GM12878 (cell line): ENCODE measurements around the gene CFAP161.

Experiments
- MYC ChIP-seq: IDR thresholded peaks from 2 replicates; pipeline ENCODE4 v1.6.1; 2011; ENCODE audit warnings: mild to moderate bottlenecking, low read length, moderate library complexity, inconsistent platforms; ENCODE audit not compliant: insufficient read depth, insufficient replicate concordance, insufficient read length, severe bottlenecking
- RCOR1 ChIP-seq: conservative IDR thresholded peaks from 2 replicates; pipeline ENCODE4 v1.6.1; 2012; ENCODE audit warnings: low read depth, low read length, improper control_type of control experiment
- ZNF274 ChIP-seq: IDR thresholded peaks from one replicate; pipeline ENCODE4 v1.8.0; 2011; ENCODE audit not compliant: insufficient read length, insufficient read depth
- TF ChIP-seq, protein P1 (sequence below), 3 experiments: IDR thresholded peaks in 2 of 3; conservative IDR thresholded peaks in 1 of 3; 2 replicates each; pipeline ENCODE4 v1.5.1; 2011; ENCODE audit warnings: low read depth in 3 of 3, low read length in 3 of 3, mild to moderate bottlenecking in 3 of 3, control low read depth in 2 of 3, moderate library complexity in 2 of 3, inconsistent platforms in 1 of 3, mixed read lengths in 1 of 3; ENCODE audit not compliant: control insufficient read depth in 2 of 3, insufficient read depth in 1 of 3; ENCODE audit errors: extremely low read depth in 1 of 3

DNA sequence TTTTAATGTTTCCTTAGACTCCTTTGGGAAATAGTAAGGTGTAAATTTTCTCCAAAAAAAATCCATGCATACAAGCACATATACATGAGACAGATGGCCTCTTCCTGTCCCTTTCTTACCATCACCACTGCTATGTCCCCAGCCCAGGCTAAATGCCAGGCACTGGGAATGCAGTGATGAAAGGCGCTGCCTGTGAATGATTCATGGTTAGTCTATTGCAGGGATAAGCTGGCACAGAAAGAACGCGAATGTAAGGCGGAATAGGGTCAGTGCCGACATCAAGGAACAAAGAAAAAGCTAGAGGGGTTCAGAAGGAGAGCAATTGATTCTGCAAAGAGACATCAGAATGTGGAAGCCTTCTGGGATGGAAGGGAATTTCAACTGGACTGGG is 36.2 kb upstream of the CFAP161 start:
- TF ChIP-seq MYC (no peak), RCOR1 (no peak), ZNF274 (no peak)
- TF ChIP-seq, protein P1, sequence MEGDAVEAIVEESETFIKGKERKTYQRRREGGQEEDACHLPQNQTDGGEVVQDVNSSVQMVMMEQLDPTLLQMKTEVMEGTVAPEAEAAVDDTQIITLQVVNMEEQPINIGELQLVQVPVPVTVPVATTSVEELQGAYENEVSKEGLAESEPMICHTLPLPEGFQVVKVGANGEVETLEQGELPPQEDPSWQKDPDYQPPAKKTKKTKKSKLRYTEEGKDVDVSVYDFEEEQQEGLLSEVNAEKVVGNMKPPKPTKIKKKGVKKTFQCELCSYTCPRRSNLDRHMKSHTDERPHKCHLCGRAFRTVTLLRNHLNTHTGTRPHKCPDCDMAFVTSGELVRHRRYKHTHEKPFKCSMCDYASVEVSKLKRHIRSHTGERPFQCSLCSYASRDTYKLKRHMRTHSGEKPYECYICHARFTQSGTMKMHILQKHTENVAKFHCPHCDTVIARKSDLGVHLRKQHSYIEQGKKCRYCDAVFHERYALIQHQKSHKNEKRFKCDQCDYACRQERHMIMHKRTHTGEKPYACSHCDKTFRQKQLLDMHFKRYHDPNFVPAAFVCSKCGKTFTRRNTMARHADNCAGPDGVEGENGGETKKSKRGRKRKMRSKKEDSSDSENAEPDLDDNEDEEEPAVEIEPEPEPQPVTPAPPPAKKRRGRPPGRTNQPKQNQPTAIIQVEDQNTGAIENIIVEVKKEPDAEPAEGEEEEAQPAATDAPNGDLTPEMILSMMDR (IDR thresholded peaks at IDR 0.05 in 2 of 3, conservative IDR thresholded peaks at IDR 0.05 in 1 of 3; ENCODE audit: control insufficient read depth in 2 of 3, extremely low read depth in 1 of 3, insufficient read depth in 1 of 3, low read depth in 3 of 3, low read length in 3 of 3) = no peak
